Fibroblast of the aortic adventitia (primary cell): Measurements from ENCODE around the gene PHETA2. TPM values are rescaled to one million over a fixed set of nuclear protein-coding genes. Genes with fewer than 3 reads are reported as not detected.
A peak's percentile ranks its signal among the peaks of the same experiment; 100 is the strongest.

Source experiments
- DNase-seq: peaks from one replicate; pipeline ENCODE4 v3.0.0-alpha.2; 2010; ENCODE audit warnings: low read depth
- H3K4me3 ChIP-seq: 2 replicates; pipeline ENCODE4 v1.5.1; 2011; ENCODE audit warnings: low read depth, mild to moderate bottlenecking, control low read depth, low read length, moderate library complexity
- total RNA-seq: library from RNA; depleted of rRNA; stranded (reverse); fragments of >200 nt; gene quantifications from 2 replicates; pipeline ENCODE4 v1.2.3, GENCODE V29; 2012; ENCODE audit warnings: low replicate concordance
- TF ChIP-seq, protein P1 (sequence below): IDR thresholded peaks from 2 replicates; pipeline ENCODE4 v1.5.1; 2011; ENCODE audit warnings: mild to moderate bottlenecking, low read length, control low read depth, inconsistent platforms; ENCODE audit not compliant: insufficient read depth

PHETA2 gene
- total RNA-seq, 1 donor: 18.1 TPM

DNA sequence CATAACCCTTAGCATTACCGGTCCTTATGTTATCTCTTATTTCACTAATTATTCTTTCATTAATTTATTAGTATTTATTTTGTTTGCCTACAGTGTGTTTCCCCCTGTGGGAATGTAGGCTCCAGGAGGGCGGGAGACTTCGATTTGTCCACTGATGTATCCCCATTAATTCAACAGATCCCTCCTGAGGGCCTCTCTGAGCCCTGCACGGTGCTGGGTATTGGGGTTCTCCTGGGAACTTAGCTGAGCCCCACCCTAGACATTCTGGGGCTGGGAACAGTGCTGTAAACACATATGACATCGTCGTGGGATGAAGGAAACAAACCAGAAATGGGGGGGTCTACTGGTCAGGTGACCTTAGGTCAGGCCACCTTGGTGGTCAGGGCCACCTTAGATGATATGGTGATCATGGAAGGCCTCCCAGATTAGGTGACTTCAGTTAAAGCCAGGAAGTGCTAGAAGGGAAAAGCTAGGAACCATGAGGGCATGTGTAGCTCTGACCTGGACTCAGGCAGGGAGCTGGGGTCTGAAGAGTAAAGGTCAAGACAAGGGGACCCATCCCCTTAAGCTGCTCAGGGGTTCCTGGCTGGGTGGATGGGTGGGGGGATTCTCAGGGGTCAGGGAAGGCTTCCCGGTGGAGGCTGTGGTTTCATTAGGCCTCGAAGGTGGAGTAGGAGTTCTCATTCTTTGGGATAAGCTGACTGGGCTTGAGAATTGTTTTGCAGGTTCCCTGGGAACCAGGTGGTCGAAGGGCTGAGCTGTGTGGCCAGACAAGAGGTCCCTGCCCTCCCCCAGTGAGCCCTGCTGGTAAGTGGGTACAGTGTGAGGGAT is 1.0 kb downstream of the PHETA2 start:
- DNase-seq: no peak
- TF ChIP-seq, protein P1, sequence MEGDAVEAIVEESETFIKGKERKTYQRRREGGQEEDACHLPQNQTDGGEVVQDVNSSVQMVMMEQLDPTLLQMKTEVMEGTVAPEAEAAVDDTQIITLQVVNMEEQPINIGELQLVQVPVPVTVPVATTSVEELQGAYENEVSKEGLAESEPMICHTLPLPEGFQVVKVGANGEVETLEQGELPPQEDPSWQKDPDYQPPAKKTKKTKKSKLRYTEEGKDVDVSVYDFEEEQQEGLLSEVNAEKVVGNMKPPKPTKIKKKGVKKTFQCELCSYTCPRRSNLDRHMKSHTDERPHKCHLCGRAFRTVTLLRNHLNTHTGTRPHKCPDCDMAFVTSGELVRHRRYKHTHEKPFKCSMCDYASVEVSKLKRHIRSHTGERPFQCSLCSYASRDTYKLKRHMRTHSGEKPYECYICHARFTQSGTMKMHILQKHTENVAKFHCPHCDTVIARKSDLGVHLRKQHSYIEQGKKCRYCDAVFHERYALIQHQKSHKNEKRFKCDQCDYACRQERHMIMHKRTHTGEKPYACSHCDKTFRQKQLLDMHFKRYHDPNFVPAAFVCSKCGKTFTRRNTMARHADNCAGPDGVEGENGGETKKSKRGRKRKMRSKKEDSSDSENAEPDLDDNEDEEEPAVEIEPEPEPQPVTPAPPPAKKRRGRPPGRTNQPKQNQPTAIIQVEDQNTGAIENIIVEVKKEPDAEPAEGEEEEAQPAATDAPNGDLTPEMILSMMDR: no peak
- H3K4me3 ChIP-seq: peak overlapping the region; percentile 70

DNA sequence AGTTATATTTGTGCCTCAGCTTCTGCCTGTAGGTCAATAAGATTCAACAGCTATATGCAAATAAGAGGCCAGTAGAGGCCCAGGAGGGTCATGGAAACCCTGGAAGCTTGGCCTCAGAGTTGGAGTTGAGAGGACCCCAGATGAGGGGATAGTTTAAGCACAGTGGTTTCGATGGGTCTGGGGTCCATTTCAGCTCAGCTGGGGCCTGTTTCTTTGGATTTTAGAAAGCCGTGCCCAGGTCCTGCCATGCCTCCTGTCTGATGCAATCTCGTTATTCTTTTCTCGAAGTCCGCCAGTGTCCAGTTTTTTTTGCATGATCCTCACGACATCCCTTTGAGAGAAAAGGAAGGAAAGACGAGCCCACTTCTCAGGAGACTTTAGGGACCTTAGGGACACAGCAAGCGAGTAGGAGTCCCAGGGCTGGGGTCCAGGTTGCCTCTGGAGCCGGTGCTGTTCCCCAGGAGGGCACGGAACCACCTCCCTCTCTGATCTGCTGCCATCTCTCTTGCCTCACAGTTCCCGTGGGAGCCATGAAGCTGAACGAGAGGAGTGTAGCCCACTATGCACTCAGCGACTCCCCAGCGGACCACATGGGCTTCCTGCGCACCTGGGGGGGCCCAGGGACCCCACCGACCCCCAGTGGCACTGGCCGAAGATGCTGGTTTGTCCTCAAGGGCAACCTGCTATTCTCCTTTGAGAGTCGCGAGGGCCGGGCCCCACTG is 2.9 kb downstream of the PHETA2 start:
- TF ChIP-seq, protein P1: no peak
- H3K4me3 ChIP-seq: no peak overlapping the region
- no peak for DNase-seq

DNA sequence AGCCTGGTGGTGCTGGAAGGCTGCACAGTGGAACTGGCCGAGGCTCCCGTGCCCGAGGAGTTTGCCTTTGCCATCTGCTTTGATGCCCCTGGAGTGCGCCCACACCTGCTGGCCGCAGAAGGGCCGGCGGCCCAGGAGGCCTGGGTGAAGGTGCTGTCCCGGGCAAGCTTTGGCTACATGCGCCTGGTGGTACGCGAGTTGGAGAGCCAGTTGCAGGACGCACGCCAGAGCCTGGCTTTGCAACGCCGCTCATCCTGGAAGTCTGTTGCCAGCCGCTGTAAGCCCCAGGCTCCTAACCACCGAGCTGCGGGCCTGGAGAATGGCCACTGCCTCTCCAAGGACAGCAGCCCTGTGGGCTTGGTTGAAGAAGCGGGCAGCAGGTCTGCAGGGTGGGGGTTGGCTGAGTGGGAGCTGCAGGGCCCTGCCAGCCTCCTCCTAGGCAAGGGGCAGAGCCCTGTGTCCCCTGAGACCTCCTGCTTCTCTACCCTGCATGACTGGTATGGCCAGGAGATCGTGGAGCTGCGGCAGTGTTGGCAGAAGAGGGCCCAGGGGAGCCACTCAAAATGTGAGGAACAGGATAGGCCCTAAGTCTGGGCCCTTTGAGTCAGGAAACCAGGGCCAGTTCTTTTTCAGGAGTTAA is 3.6 kb downstream of the PHETA2 start:
- no peak for DNase-seq
- TF ChIP-seq, protein P1: no peak

DNA sequence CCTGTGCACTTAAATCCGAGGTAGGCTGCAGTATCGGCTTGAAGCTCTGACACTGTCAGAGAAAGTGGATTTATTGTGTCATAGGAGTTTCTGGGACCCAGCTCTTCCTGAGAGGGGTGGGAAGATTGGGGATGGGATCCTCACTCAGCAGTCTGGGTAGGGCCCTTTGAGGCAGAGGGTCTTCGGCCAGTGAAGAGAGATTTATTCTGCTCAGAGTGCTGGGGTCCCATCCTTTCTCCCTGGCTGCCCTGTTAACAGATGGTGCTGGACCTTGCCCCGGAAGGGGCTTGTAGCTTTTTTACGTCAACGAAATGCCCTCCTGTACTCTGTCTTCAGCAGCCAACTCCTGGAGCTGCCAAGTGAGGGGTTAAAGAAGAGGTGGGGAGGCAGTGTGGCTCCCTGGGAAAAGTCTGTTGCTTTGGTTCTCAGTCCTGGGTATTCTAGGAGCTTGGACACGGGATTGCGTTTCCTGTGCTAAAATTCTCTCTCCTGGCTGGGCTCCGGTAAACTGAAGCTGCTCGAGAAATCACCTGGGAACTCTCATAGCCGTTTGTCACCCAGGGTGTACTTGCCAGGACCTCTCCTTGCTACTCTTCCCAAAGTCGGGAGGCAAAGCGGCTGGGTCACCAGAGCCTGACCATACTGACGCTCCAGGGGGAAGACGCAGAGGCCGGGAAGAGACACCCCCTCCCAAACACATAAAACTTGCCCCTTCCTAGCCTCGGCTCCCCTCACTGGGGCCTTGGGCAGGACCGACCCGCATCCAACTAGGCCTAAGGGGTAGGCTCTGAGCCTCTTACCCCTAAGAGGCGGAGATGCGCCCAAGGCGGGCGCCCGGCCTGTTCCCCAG is 4.6 kb downstream of the PHETA2 start:
- peak; percentile 45 for DNase-seq
- TF ChIP-seq, protein P1: no peak
- peak overlapping the region; percentile 59 for H3K4me3 ChIP-seq

More for the DNA sequence above, 3.6 kb downstream of the PHETA2 start:
- H3K4me3 ChIP-seq: no peak overlapping the region

DNA sequence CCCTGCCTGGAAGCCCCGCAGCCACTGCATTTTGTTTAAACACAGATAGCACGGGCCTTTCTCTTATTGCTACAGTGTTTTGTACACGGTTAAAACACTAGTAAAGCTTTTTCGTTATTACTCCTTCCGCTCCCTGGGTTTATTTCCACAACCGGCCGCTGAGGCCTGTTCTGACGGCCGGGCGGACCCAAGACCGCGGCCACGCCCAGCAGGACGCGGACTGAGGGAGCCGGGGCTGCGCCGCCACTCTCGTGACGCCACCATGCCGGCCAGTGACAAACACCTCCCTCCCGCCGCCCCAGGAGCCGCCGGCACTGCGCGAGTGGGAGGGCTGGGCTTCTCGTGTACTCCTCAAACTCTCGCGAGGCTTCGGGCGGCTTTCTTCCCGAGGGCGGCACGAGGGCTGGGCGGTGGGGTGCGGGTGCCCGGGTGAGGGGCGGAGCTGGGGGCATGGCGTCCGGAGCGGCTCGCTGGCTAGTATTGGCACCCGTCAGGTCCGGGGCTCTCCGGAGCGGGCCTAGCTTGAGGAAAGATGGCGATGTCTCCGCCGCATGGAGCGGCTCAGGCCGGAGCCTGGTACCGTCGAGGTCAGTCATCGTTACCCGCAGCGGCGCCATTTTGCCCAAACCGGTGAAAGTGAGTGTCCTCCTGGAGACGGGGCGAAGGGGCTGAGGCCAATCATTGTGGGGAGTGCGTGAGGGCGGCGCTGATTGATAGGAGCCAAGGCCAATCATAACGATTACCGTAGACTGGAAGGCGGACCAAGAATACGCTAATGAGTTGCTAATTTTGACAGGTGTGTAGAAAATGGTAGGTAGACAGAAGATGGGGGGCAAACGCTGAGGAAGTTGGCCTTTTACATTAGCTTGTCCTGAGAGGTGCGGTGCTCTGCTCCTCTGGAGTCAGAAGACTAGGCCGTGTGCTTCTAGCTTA is 5.5 kb downstream of the PHETA2 start, which contains the start of gene SMDT1:
Gene SMDT1, plus strand, starts transcription at position 382 of the 933 bp plus-strand sequence. Its CDS starts 69 bp downstream, at position 451.
- H3K4me3 ChIP-seq: peak within 1 kb of the TSS; percentile 93
- peak; percentile 99 for DNase-seq
- TF ChIP-seq, protein P1: no peak
